Measurements from ENCODE around the gene MAJIN.

The MAJIN gene

GRCh38 chr11:64918017-64918416, 53.9 kb downstream of the MAJIN start:
- peaks cover 0 to 29% (median 20%) of the 10 kb centered on the region in 4 donors for H3K4me1 ChIP-seq
- H3K36me3 ChIP-seq, result peaks cover 13 to 17% (median 15%) of the 10 kb centered on the region in 3 donors
- intact Hi-C loops (cut with DNase I; ENCODE audit: low total_unique reads), result no loop called here
- H3K27me3 ChIP-seq, result no peaks in the 10 kb centered on the region
- H3K9me3 ChIP-seq, result no peaks in the 10 kb centered on the region
- H3K4me3 ChIP-seq, result peak overlapping the region; percentile 78 to 85
- no peak for TF ChIP-seq CTCF (IDR thresholded peaks at IDR 0.05)
- peak overlapping the region; percentile 76 to 78 for H3K27ac ChIP-seq
- DNase-seq, result no peak

- Histone ChIP-seq H3K4me1 (peaks cover 0 to 29% (median 20%) of the 10 kb centered on the region in 4 donors), H3K4me3 (peak overlapping the region; percentile 78 to 85), H3K27me3 (no peaks in the 10 kb centered on the region), H3K36me3 (peaks cover 17 to 21% (median 19%) of the 10 kb centered on the region in 3 donors), H3K27ac (peak overlapping the region; percentile 76 to 78), H3K9me3 (no peaks in the 10 kb centered on the region)
- intact Hi-C loops (cut with DNase I; ENCODE audit: low total_unique reads), result no loop called here
- DNase-seq, result no peak
- TF ChIP-seq CTCF (IDR thresholded peaks at IDR 0.05), result no peak
Measured at GRCh38 chr11:64917663-64917995, 54.3 kb downstream of the MAJIN start.

GRCh38 chr11:64916775-64917662, 54.9 kb downstream of the MAJIN start, which contains the start of gene ATG2A:
ATG2A (minus strand) TSS chr11:64917209; CDS start chr11:64917135, 74 bp downstream.
- DNase-seq, result peak; percentile 100
- intact Hi-C loops (cut with DNase I; ENCODE audit: low total_unique reads), result no loop called here
- H3K27me3 ChIP-seq, result no peaks in the 10 kb centered on the region
- H3K9me3 ChIP-seq, result no peaks in the 10 kb centered on the region
- no peak for TF ChIP-seq CTCF (IDR thresholded peaks at IDR 0.05)
- H3K4me1 ChIP-seq, result peaks cover 0 to 29% (median 20%) of the 10 kb centered on the region in 4 donors
- peak within 1 kb of the TSS; percentile 78 to 85 for H3K4me3 ChIP-seq
- peak within 1 kb of the TSS; percentile 76 to 80 for H3K27ac ChIP-seq
- H3K36me3 ChIP-seq, result peaks cover 23 to 27% (median 25%) of the 10 kb centered on the region in 3 donors

GRCh38 chr11:64916040-64916774, 55.7 kb downstream of the MAJIN start:
- peak in 1 of 2 donors; percentile 64 for DNase-seq
- TF ChIP-seq CTCF (IDR thresholded peaks at IDR 0.05), result no peak
- Histone ChIP-seq H3K27me3 (no peaks in the 10 kb centered on the region), H3K4me1 (peaks cover 0 to 29% (median 20%) of the 10 kb centered on the region in 4 donors), H3K9me3 (no peaks in the 10 kb centered on the region), H3K36me3 (peaks cover 31 to 35% (median 33%) of the 10 kb centered on the region in 3 donors), H3K27ac (peak overlapping the region; percentile 76 to 80), H3K4me3 (peak overlapping the region; percentile 78 to 85)
- intact Hi-C loops (cut with DNase I; ENCODE audit: low total_unique reads), result no loop called here

- intact Hi-C loops (cut with DNase I; ENCODE audit: low total_unique reads), result no loop called here
- H3K27me3 ChIP-seq, result no peaks in the 10 kb centered on the region
- no peak for TF ChIP-seq CTCF (IDR thresholded peaks at IDR 0.05)
- H3K4me3 ChIP-seq, result peak overlapping the region; percentile 78 to 85
- no peaks in the 10 kb centered on the region for H3K9me3 ChIP-seq
- DNase-seq, result no peak
- peak overlapping the region; percentile 76 to 80 for H3K27ac ChIP-seq
- H3K4me1 ChIP-seq, result peaks cover 0 to 29% (median 20%) of the 10 kb centered on the region in 4 donors
- H3K36me3 ChIP-seq, result peaks cover 39 to 43% (median 41%) of the 10 kb centered on the region in 3 donors
Measured at GRCh38 chr11:64915376-64915887, 56.5 kb downstream of the MAJIN start.

Data from tibial artery (tissue), 4 donors.